WTC11 (cell line): Measurements from ENCODE around the gene IGFALS.

Experiments
- CREM ChIP-seq: sonication (generic); formaldehyde crosslinking; IDR thresholded peaks from 2 replicates; pipeline ENCODE4 v1.8.1; 2022; ENCODE audit warnings: mild to moderate bottlenecking, missing genetic modification reagents, moderate library complexity
- FOXJ3 ChIP-seq: sonication (generic); formaldehyde crosslinking; IDR thresholded peaks from 2 replicates; pipeline ENCODE4 v1.9.0; 2021; ENCODE audit warnings: missing genetic modification reagents, mild to moderate bottlenecking, borderline replicate concordance
- MYBL2 ChIP-seq: sonication (generic); formaldehyde crosslinking; IDR thresholded peaks from 2 replicates; pipeline ENCODE4 v1.8.1; 2023; ENCODE audit warnings: mild to moderate bottlenecking, moderate library complexity, missing genetic modification reagents
- SMAD4 ChIP-seq: sonication (generic); formaldehyde crosslinking; IDR thresholded peaks from 2 replicates; pipeline ENCODE4 v1.8.0; 2022; ENCODE audit warnings: mild to moderate bottlenecking, missing genetic modification reagents
- TP53 ChIP-seq: sonication (generic); formaldehyde crosslinking; IDR thresholded peaks from 2 replicates; pipeline ENCODE4 v1.8.1; 2023; ENCODE audit warnings: mild to moderate bottlenecking, missing genetic modification reagents
- ZNF416 ChIP-seq: fragments of 250-450 bp; sonication (Bioruptor Pico); IDR thresholded peaks from 2 replicates; pipeline ENCODE4 v1.9.0; 2021; ENCODE audit warnings: mild to moderate bottlenecking, inconsistent platforms
- TF ChIP-seq, protein P1 (sequence below): fragments of 200-600 bp; IDR thresholded peaks from 2 replicates; pipeline ENCODE4 v1.8.0; 2022; ENCODE audit warnings: antibody characterized with exemption
- TF ChIP-seq, protein P2 (sequence below): sonication (generic); formaldehyde crosslinking; IDR thresholded peaks from 2 replicates; pipeline ENCODE4 v1.8.1; 2023; ENCODE audit warnings: mild to moderate bottlenecking, missing genetic modification reagents, moderate library complexity
- TF ChIP-seq, protein P3 (sequence below): sonication (generic); formaldehyde crosslinking; IDR thresholded peaks from 2 replicates; pipeline ENCODE4 v1.8.0; 2022; ENCODE audit warnings: missing genetic modification reagents
- TF ChIP-seq, protein P4 (sequence below): sonication (generic); formaldehyde crosslinking; IDR thresholded peaks from 2 replicates; pipeline ENCODE4 v1.8.0; 2022; ENCODE audit warnings: mild to moderate bottlenecking, missing genetic modification reagents
- TF ChIP-seq, protein P5 (sequence below): fragments of 250-450 bp; sonication (Bioruptor Pico); IDR thresholded peaks from 2 replicates; pipeline ENCODE4 v2.1.2; 2022; ENCODE audit warnings: mild to moderate bottlenecking, moderate library complexity
- TF ChIP-seq, protein P6 (sequence below): sonication (generic); formaldehyde crosslinking; IDR thresholded peaks from 2 replicates; pipeline ENCODE4 v1.8.1; 2023; ENCODE audit warnings: mild to moderate bottlenecking, missing genetic modification reagents
- TF ChIP-seq, protein P7 (sequence below): fragments of 250-450 bp; sonication (Bioruptor Pico); IDR thresholded peaks from 2 replicates; pipeline ENCODE4 v1.9.0; 2021; ENCODE audit warnings: mild to moderate bottlenecking, borderline replicate concordance
- TF ChIP-seq, protein P8 (sequence below): sonication (generic); formaldehyde crosslinking; IDR thresholded peaks from 2 replicates; pipeline ENCODE4 v1.8.1; 2023; ENCODE audit warnings: mild to moderate bottlenecking, missing genetic modification reagents, moderate library complexity

DNA sequence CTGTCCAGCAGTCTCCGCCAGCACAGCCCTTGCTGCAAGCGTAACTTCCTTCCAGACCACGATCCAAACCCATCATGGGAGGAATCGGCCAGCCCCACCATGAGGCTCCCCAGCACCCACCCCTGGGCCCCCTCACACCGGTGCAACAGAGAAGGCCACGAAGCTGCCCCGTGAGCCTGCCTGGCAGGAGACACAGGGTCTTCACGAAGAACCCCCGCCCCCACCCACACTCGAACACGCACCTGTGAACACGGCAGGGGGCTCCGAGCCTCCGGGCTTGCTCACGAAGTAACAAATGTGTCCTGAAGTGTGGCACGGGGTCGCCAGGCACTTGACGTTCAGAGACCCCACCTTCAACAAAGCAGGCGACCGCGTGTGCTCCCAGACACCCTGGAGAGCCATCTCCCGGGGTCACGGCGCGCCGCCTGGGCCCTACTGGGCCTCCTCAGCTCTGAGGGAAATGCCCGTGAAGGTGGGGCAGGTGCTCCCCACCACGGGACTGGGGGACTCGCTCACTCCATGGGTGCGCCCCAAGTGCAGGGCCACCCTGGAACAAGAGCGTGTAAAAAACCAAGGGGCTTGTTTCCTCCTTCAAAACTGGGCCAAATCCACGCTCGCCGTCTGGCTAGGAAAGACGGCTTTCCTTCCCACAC is 25.5 kb upstream of the IGFALS start:
- TF ChIP-seq, protein P1, sequence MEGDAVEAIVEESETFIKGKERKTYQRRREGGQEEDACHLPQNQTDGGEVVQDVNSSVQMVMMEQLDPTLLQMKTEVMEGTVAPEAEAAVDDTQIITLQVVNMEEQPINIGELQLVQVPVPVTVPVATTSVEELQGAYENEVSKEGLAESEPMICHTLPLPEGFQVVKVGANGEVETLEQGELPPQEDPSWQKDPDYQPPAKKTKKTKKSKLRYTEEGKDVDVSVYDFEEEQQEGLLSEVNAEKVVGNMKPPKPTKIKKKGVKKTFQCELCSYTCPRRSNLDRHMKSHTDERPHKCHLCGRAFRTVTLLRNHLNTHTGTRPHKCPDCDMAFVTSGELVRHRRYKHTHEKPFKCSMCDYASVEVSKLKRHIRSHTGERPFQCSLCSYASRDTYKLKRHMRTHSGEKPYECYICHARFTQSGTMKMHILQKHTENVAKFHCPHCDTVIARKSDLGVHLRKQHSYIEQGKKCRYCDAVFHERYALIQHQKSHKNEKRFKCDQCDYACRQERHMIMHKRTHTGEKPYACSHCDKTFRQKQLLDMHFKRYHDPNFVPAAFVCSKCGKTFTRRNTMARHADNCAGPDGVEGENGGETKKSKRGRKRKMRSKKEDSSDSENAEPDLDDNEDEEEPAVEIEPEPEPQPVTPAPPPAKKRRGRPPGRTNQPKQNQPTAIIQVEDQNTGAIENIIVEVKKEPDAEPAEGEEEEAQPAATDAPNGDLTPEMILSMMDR = no peak
- TF ChIP-seq, protein P2, sequence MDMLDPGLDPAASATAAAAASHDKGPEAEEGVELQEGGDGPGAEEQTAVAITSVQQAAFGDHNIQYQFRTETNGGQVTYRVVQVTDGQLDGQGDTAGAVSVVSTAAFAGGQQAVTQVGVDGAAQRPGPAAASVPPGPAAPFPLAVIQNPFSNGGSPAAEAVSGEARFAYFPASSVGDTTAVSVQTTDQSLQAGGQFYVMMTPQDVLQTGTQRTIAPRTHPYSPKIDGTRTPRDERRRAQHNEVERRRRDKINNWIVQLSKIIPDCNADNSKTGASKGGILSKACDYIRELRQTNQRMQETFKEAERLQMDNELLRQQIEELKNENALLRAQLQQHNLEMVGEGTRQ (CRISPR knock-in tag) = no peak
- TF ChIP-seq, protein P3, sequence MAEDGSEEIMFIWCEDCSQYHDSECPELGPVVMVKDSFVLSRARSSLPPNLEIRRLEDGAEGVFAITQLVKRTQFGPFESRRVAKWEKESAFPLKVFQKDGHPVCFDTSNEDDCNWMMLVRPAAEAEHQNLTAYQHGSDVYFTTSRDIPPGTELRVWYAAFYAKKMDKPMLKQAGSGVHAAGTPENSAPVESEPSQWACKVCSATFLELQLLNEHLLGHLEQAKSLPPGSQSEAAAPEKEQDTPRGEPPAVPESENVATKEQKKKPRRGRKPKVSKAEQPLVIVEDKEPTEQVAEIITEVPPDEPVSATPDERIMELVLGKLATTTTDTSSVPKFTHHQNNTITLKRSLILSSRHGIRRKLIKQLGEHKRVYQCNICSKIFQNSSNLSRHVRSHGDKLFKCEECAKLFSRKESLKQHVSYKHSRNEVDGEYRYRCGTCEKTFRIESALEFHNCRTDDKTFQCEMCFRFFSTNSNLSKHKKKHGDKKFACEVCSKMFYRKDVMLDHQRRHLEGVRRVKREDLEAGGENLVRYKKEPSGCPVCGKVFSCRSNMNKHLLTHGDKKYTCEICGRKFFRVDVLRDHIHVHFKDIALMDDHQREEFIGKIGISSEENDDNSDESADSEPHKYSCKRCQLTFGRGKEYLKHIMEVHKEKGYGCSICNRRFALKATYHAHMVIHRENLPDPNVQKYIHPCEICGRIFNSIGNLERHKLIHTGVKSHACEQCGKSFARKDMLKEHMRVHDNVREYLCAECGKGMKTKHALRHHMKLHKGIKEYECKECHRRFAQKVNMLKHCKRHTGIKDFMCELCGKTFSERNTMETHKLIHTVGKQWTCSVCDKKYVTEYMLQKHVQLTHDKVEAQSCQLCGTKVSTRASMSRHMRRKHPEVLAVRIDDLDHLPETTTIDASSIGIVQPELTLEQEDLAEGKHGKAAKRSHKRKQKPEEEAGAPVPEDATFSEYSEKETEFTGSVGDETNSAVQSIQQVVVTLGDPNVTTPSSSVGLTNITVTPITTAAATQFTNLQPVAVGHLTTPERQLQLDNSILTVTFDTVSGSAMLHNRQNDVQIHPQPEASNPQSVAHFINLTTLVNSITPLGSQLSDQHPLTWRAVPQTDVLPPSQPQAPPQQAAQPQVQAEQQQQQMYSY (CRISPR knock-in tag) = no peak
- TF ChIP-seq, protein P4, sequence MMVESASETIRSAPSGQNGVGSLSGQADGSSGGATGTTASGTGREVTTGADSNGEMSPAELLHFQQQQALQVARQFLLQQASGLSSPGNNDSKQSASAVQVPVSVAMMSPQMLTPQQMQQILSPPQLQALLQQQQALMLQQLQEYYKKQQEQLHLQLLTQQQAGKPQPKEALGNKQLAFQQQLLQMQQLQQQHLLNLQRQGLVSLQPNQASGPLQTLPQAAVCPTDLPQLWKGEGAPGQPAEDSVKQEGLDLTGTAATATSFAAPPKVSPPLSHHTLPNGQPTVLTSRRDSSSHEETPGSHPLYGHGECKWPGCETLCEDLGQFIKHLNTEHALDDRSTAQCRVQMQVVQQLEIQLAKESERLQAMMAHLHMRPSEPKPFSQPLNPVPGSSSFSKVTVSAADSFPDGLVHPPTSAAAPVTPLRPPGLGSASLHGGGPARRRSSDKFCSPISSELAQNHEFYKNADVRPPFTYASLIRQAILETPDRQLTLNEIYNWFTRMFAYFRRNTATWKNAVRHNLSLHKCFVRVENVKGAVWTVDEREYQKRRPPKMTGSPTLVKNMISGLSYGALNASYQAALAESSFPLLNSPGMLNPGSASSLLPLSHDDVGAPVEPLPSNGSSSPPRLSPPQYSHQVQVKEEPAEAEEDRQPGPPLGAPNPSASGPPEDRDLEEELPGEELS (CRISPR knock-in tag) = no peak
- TF ChIP-seq, protein P5, sequence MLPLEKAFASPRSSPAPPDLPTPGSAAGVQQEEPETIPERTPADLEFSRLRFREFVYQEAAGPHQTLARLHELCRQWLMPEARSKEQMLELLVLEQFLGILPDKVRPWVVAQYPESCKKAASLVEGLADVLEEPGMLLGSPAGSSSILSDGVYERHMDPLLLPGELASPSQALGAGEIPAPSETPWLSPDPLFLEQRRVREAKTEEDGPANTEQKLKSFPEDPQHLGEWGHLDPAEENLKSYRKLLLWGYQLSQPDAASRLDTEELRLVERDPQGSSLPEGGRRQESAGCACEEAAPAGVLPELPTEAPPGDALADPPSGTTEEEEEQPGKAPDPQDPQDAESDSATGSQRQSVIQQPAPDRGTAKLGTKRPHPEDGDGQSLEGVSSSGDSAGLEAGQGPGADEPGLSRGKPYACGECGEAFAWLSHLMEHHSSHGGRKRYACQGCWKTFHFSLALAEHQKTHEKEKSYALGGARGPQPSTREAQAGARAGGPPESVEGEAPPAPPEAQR (CRISPR knock-in tag) = no peak
- TF ChIP-seq, protein P6, sequence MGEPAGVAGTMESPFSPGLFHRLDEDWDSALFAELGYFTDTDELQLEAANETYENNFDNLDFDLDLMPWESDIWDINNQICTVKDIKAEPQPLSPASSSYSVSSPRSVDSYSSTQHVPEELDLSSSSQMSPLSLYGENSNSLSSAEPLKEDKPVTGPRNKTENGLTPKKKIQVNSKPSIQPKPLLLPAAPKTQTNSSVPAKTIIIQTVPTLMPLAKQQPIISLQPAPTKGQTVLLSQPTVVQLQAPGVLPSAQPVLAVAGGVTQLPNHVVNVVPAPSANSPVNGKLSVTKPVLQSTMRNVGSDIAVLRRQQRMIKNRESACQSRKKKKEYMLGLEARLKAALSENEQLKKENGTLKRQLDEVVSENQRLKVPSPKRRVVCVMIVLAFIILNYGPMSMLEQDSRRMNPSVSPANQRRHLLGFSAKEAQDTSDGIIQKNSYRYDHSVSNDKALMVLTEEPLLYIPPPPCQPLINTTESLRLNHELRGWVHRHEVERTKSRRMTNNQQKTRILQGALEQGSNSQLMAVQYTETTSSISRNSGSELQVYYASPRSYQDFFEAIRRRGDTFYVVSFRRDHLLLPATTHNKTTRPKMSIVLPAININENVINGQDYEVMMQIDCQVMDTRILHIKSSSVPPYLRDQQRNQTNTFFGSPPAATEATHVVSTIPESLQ (CRISPR knock-in tag) = no peak
- TF ChIP-seq TP53 (CRISPR knock-in tag) = no peak
- TF ChIP-seq, protein P7, sequence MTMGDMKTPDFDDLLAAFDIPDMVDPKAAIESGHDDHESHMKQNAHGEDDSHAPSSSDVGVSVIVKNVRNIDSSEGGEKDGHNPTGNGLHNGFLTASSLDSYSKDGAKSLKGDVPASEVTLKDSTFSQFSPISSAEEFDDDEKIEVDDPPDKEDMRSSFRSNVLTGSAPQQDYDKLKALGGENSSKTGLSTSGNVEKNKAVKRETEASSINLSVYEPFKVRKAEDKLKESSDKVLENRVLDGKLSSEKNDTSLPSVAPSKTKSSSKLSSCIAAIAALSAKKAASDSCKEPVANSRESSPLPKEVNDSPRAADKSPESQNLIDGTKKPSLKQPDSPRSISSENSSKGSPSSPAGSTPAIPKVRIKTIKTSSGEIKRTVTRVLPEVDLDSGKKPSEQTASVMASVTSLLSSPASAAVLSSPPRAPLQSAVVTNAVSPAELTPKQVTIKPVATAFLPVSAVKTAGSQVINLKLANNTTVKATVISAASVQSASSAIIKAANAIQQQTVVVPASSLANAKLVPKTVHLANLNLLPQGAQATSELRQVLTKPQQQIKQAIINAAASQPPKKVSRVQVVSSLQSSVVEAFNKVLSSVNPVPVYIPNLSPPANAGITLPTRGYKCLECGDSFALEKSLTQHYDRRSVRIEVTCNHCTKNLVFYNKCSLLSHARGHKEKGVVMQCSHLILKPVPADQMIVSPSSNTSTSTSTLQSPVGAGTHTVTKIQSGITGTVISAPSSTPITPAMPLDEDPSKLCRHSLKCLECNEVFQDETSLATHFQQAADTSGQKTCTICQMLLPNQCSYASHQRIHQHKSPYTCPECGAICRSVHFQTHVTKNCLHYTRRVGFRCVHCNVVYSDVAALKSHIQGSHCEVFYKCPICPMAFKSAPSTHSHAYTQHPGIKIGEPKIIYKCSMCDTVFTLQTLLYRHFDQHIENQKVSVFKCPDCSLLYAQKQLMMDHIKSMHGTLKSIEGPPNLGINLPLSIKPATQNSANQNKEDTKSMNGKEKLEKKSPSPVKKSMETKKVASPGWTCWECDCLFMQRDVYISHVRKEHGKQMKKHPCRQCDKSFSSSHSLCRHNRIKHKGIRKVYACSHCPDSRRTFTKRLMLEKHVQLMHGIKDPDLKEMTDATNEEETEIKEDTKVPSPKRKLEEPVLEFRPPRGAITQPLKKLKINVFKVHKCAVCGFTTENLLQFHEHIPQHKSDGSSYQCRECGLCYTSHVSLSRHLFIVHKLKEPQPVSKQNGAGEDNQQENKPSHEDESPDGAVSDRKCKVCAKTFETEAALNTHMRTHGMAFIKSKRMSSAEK (CRISPR knock-in tag) = no peak
- TF ChIP-seq ZNF416 (CRISPR knock-in tag) = no peak
- TF ChIP-seq, protein P8, sequence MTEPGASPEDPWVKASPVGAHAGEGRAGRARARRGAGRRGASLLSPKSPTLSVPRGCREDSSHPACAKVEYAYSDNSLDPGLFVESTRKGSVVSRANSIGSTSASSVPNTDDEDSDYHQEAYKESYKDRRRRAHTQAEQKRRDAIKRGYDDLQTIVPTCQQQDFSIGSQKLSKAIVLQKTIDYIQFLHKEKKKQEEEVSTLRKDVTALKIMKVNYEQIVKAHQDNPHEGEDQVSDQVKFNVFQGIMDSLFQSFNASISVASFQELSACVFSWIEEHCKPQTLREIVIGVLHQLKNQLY (CRISPR knock-in tag) = no peak
- TF ChIP-seq FOXJ3 = no peak
- no peak for TF ChIP-seq MYBL2 (CRISPR knock-in tag)
- no peak for TF ChIP-seq CREM
- TF ChIP-seq SMAD4 (CRISPR knock-in tag) = no peak
